Muscle of leg (tissue), 11 donors: ENCODE data around the gene CEP170B. TPM values are rescaled to one million over a fixed set of nuclear protein-coding genes. Genes with fewer than 3 reads are reported as not detected.
"Not testable (repeated sequence)": the region's sequence is repeated elsewhere in the genome, so short reads cannot be mapped to it uniquely, and the experiment has no call there.

Source experiments
- DNase-seq: peaks from one replicate; pipeline ENCODE4 v3.0.0; 2013
- H3K27ac ChIP-seq: one replicate; pipeline ENCODE4 v1.5.1; 2013; ENCODE audit warnings: mild to moderate bottlenecking, low read length, control low read depth
- H3K27me3 ChIP-seq: one replicate; pipeline ENCODE4 v1.6.1; 2013; ENCODE audit warnings: low read length; ENCODE audit not compliant: control insufficient read depth, insufficient read depth
- H3K36me3 ChIP-seq: one replicate; pipeline ENCODE4 v1.6.1; 2013; ENCODE audit warnings: low read length; ENCODE audit not compliant: control insufficient read depth, insufficient read depth
- H3K4me1 ChIP-seq: one replicate; pipeline ENCODE4 v1.6.1; 2013; ENCODE audit warnings: low read length; ENCODE audit not compliant: control insufficient read depth, insufficient read depth
- H3K4me3 ChIP-seq: one replicate; pipeline ENCODE4 v1.5.1; 2013; ENCODE audit warnings: low read length, control low read depth
- H3K9me3 ChIP-seq: replicated peaks from 2 replicates; pipeline ENCODE4 v1.6.1; 2013; ENCODE audit warnings: low read depth, low read length; ENCODE audit not compliant: control insufficient read depth
- WGBS: methylation state at CpG from one replicate; pipeline ENCODE4 v1.1.5; 2013; ENCODE audit warnings: missing lambda C conversion rate; ENCODE audit not compliant: insufficient coverage; 5-methylcytosine and 5-hydroxymethylcytosine counted together
- polyA plus RNA-seq, 8 donors: library from polyadenylated mRNA; unstranded; fragments of 120-200 nt; gene quantifications; one replicate each; pipeline versions ENCODE4 v1.2.1 to v1.2.3, GENCODE V29; 2013; ENCODE audit warnings: inconsistent platforms in 1 of 8, low replicate concordance in 1 of 8; ENCODE audit not compliant: insufficient read length in 8 of 8, insufficient read depth in 1 of 8
- total RNA-seq: library from RNA; stranded (reverse); fragments of 120-200 nt; gene quantifications from one replicate; pipeline ENCODE4 v1.2.4, GENCODE V29; 2013

Gene CEP170B
- total and polyA plus RNA-seq, 9 donors = 1.6 to 5.1 (median 2.6) TPM

- WGBS = 92% methylated on average over 52 of the region's 59 CpGs
- H3K4me3 ChIP-seq = no peak overlapping the region
- H3K27me3 ChIP-seq = peaks cover 2% of the 10 kb centered on the region
- no peaks in the 10 kb centered on the region for H3K9me3 ChIP-seq
- DNase-seq = no peak
- peaks cover 15% of the 10 kb centered on the region for H3K4me1 ChIP-seq
- H3K36me3 ChIP-seq = peaks cover 9% of the 10 kb centered on the region
- no peak overlapping the region for H3K27ac ChIP-seq
Observed at GRCh38 chr14:104886690-104887622, 21.9 kb downstream of the CEP170B start.

GRCh38 chr14:104887623-104888488, 22.8 kb downstream of the CEP170B start:
- 89% methylated on average over 32 of the region's 33 CpGs for WGBS
- Histone ChIP-seq H3K4me1 (peaks cover 12% of the 10 kb centered on the region), H3K36me3 (peaks cover 9% of the 10 kb centered on the region), H3K27ac (no peak overlapping the region), H3K9me3 (no peaks in the 10 kb centered on the region), H3K27me3 (peaks cover 2% of the 10 kb centered on the region), H3K4me3 (no peak overlapping the region)
- DNase-seq = no peak

GRCh38 chr14:104888489-104889374, 23.7 kb downstream of the CEP170B start:
- Histone ChIP-seq H3K36me3 (peaks cover 9% of the 10 kb centered on the region), H3K4me3 (no peak overlapping the region), H3K27me3 (peaks cover 7% of the 10 kb centered on the region), H3K4me1 (peaks cover 16% of the 10 kb centered on the region), H3K9me3 (no peaks in the 10 kb centered on the region), H3K27ac (no peak overlapping the region)
- WGBS = 84% methylated on average over 21 of the region's 26 CpGs
- no peak for DNase-seq

- Histone ChIP-seq H3K27me3 (peaks cover 9% of the 10 kb centered on the region), H3K36me3 (peaks cover 9% of the 10 kb centered on the region), H3K27ac (no peak overlapping the region), H3K9me3 (no peaks in the 10 kb centered on the region), H3K4me1 (peaks cover 18% of the 10 kb centered on the region), H3K4me3 (no peak overlapping the region)
- no peak for DNase-seq
- 69% methylated on average over 23 of the region's 23 CpGs for WGBS
Observed at GRCh38 chr14:104889375-104889757, 24.3 kb downstream of the CEP170B start.

GRCh38 chr14:104890292-104890691, 25.2 kb downstream of the CEP170B start:
- H3K9me3 ChIP-seq, DNase-seq, H3K27ac ChIP-seq, H3K27me3 ChIP-seq, H3K36me3 ChIP-seq, H3K4me3 ChIP-seq: not testable (repeated sequence)
- H3K4me1 ChIP-seq = peaks cover 22% of the 10 kb centered on the region

GRCh38 chr14:104891121-104891551, 26.1 kb downstream of the CEP170B start:
- Histone ChIP-seq H3K27me3 (peaks cover 7% of the 10 kb centered on the region), H3K4me3 (no peak overlapping the region), H3K4me1 (peaks cover 30% of the 10 kb centered on the region), H3K27ac (no peak overlapping the region), H3K9me3 (no peaks in the 10 kb centered on the region), H3K36me3 (peaks cover 9% of the 10 kb centered on the region)
- peak; percentile 3 for DNase-seq
- WGBS = 100% methylated on average over 2 of the region's 4 CpGs

- Histone ChIP-seq H3K27me3 (peaks cover 7% of the 10 kb centered on the region), H3K4me3 (no peak overlapping the region), H3K4me1 (peaks cover 31% of the 10 kb centered on the region), H3K27ac (no peak overlapping the region), H3K36me3 (peaks cover 6% of the 10 kb centered on the region), H3K9me3 (no peaks in the 10 kb centered on the region)
- DNase-seq = peak; percentile 10
- 63% methylated on average over 13 of the region's 13 CpGs for WGBS
Observed at GRCh38 chr14:104891664-104892530, 26.8 kb downstream of the CEP170B start.

- H3K9me3 ChIP-seq = no peaks in the 10 kb centered on the region
- whole genome bisulfite sequencing = 56% methylated on average over 23 of the region's 31 CpGs
- H3K4me3 ChIP-seq = no peak overlapping the region
- no peaks in the 10 kb centered on the region for H3K36me3 ChIP-seq
- H3K4me1 ChIP-seq = peaks cover 31% of the 10 kb centered on the region
- DNase-seq = peak; percentile 10
- no peak overlapping the region for H3K27ac ChIP-seq
- H3K27me3 ChIP-seq = peaks cover 7% of the 10 kb centered on the region
Observed at GRCh38 chr14:104892531-104893434, 27.7 kb downstream of the CEP170B start.
